T-cell (primary cell): ENCODE data around the gene SEMG2. TPM values are rescaled to one million over a fixed set of nuclear protein-coding genes. Genes with fewer than 3 reads are reported as not detected.

ENCODE experiments used
- ATAC-seq, 4 experiments: fragments of 200-7000 bp in 3 of 4; fragments of 150-1000 bp in 1 of 4; cut with Tn5 transposase; replicated peaks in 1 of 4; 1 replicate in 3 of 4; 2 replicates in 1 of 4; pipeline ENCODE4 v1.10.0; 2021; ENCODE audit warnings: moderate library complexity in 3 of 4, mild to moderate bottlenecking in 2 of 4, moderate number of reproducible peaks in 1 of 4
- CTCF ChIA-PET, 2 donors: fragments of 300-600 bp; sonication (Branson Sonifier 250); formaldehyde crosslinking; loops; one replicate each; lab custom pipeline; 2022; ENCODE audit warnings: antibody characterized with exemption in 2 of 2; lab: Charles Lee
- POLR2A ChIA-PET, 2 donors: fragments of 300-600 bp; sonication (Branson Sonifier 250); formaldehyde crosslinking; loops; one replicate each; lab custom pipeline; 2022; ENCODE audit warnings: antibody characterized with exemption in 2 of 2; lab: Charles Lee
- DNase-seq, 35 experiments: peaks; one replicate each; pipeline versions ENCODE4 v3.0.0 to v3.0.0-alpha.2; 2013 to 2023
- H3K27ac ChIP-seq: one replicate; pipeline ENCODE4 v1.5.1; 2013; ENCODE audit warnings: low read length
- H3K27me3 ChIP-seq, 2 experiments: replicated peaks in 1 of 2; 1 replicate in 1 of 2; 2 replicates in 1 of 2; pipeline versions ENCODE4 v1.6.1 to v1.7.0; 2013; ENCODE audit warnings: low read length in 1 of 2, mixed read lengths in 1 of 2; ENCODE audit not compliant: control insufficient read depth in 2 of 2, insufficient read depth in 2 of 2; ENCODE audit errors: extremely low read depth in 1 of 2
- H3K36me3 ChIP-seq, 2 donors: 1 replicate in 1 of 2; 2 replicates in 1 of 2; pipeline versions ENCODE4 v1.6.1 to v1.7.0; 2013; ENCODE audit warnings: low read length in 1 of 2; ENCODE audit not compliant: control insufficient read depth in 2 of 2, insufficient read depth in 1 of 2; ENCODE audit errors: extremely low read depth in 1 of 2
- H3K4me1 ChIP-seq, 2 experiments: 1 replicate in 1 of 2; 2 replicates in 1 of 2; pipeline versions ENCODE4 v1.6.1 to v1.7.0; 2013; ENCODE audit warnings: low read length in 2 of 2, mixed read lengths in 1 of 2; ENCODE audit not compliant: insufficient read depth in 2 of 2, control insufficient read depth in 1 of 2; ENCODE audit errors: extremely low read depth in 1 of 2
- H3K4me3 ChIP-seq, 2 donors: 1 replicate in 1 of 2; 2 replicates in 1 of 2; pipeline versions ENCODE4 v1.5.1 to v1.7.0; 2013; ENCODE audit warnings: mild to moderate bottlenecking in 2 of 2, low read length in 1 of 2, moderate library complexity in 1 of 2; ENCODE audit not compliant: control insufficient read depth in 1 of 2; ENCODE audit errors: extremely low read depth in 1 of 2
- H3K9me3 ChIP-seq: 2 replicates; pipeline ENCODE4 v1.7.0; 2013
- H3K27ac Mint-ChIP-seq, 2 donors: one replicate each; pipeline ENCODE4 v1.8.0; 2020 to 2021; ENCODE audit warnings: mild to moderate bottlenecking in 2 of 2, mixed read lengths in 2 of 2
- H3K27me3 Mint-ChIP-seq, 2 donors: one replicate each; pipeline ENCODE4 v1.8.0; 2021 to 2022; ENCODE audit warnings: mixed read lengths in 2 of 2
- H3K36me3 Mint-ChIP-seq: one replicate; pipeline ENCODE4 v1.8.0; 2021; ENCODE audit warnings: mixed read lengths
- H3K4me1 Mint-ChIP-seq, 3 donors: one replicate each; pipeline ENCODE4 v1.8.0; 2020 to 2022; ENCODE audit warnings: mixed read lengths in 3 of 3, mild to moderate bottlenecking in 1 of 3
- H3K4me3 Mint-ChIP-seq, 3 donors: one replicate each; pipeline ENCODE4 v1.8.0; 2020 to 2022; ENCODE audit warnings: mild to moderate bottlenecking in 3 of 3, mixed read lengths in 3 of 3, moderate library complexity in 3 of 3
- H3K9me3 Mint-ChIP-seq, 3 donors: one replicate each; pipeline ENCODE4 v1.8.0; 2020 to 2022; ENCODE audit warnings: mixed read lengths in 3 of 3
- WGBS: methylation state at CpG from one replicate; pipeline ENCODE4 v1.1.5; 2013; ENCODE audit warnings: missing lambda C conversion rate; ENCODE audit not compliant: insufficient coverage; 5-methylcytosine and 5-hydroxymethylcytosine counted together
- total RNA-seq, 35 experiments: library from RNA in 6 of 35; stranded (reverse) in 6 of 35; fragments of 120-200 nt in 1 of 35; gene quantifications; one replicate each; pipeline versions ENCODE4 v1.2.1 to v1.2.4 and lab custom pipeline; 2013 to 2026

SEMG2 gene
- total RNA-seq, 5 donors from 2014 or later (not counting 1 experiment from before 2014, with no cell fraction given): not detected

GRCh38 chr20:45206725-45207124 is 14.4 kb upstream of the SEMG2 start, which contains the start of gene SEMG1:
SEMG1 (plus strand) TSS chr20:45207033; CDS start chr20:45207054, 21 bp downstream.
- H3K9me3 Mint-ChIP-seq: peaks cover 5 to 9% (median 6%) of the 10 kb centered on the region in 3 donors
- H3K4me3 ChIP-seq: no peak within 1 kb of the TSS
- no peak for DNase-seq
- H3K27ac ChIP-seq: no peak within 1 kb of the TSS
- H3K4me1 ChIP-seq: no peaks in the 10 kb centered on the region
- no peaks in the 10 kb centered on the region for H3K9me3 ChIP-seq
- H3K27me3 Mint-ChIP-seq: peaks cover 43 to 47% of the 10 kb centered on the region in 2 donors
- no peaks in the 10 kb centered on the region for H3K36me3 ChIP-seq
- no peak for ATAC-seq
- no peak within 1 kb of the TSS for H3K27ac Mint-ChIP-seq
- no CpG with 5 or more reads among the region's 1 CpG for WGBS
- POLR2A ChIA-PET: no interaction called here
- no peaks in the 10 kb centered on the region for H3K36me3 Mint-ChIP-seq
- CTCF ChIA-PET: interaction anchor here in 1 of 2 donors (0.6 to 0.7 kb wide), 2 partner anchors 9 to 18 kb away, joined by 3 to 4 read pairs; no protein-coding TSS in a partner anchor
- H3K4me3 Mint-ChIP-seq: no peak within 1 kb of the TSS
- no peaks in the 10 kb centered on the region for H3K4me1 Mint-ChIP-seq
- H3K27me3 ChIP-seq: peaks cover 0 to 7% of the 10 kb centered on the region in 2 experiments

DNA sequence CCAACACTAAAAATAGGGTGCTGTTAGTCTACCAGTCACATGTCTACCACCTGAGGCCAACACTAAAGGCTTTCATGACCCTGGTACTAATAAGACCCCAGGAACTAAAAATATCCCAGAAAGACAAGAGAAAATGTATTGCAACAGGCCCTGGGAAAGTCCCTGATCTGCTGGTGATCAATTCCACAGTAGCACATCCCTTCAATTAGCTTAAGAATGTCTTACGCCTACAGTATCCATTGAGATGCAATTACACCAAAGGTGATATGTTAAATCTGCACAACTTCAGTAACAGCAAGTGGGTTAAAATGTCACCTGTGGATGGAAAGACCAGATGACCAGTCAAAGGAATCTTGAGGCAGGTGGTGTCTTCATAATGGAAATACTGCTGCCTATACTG is 11.2 kb upstream of the SEMG2 start:
- no peak for DNase-seq
- H3K27ac Mint-ChIP-seq: no peak overlapping the region
- no peaks in the 10 kb centered on the region for H3K36me3 Mint-ChIP-seq
- CTCF ChIA-PET: no interaction called here
- POLR2A ChIA-PET: no interaction called here
- H3K27me3 ChIP-seq: peaks cover 0 to 3% of the 10 kb centered on the region in 2 experiments
- no peaks in the 10 kb centered on the region for H3K36me3 ChIP-seq
- no peak overlapping the region for H3K27ac ChIP-seq
- H3K4me3 Mint-ChIP-seq: no peak overlapping the region
- no peaks in the 10 kb centered on the region for H3K4me1 Mint-ChIP-seq
- H3K9me3 ChIP-seq: no peaks in the 10 kb centered on the region
- no peaks in the 10 kb centered on the region for H3K4me1 ChIP-seq
- no peaks in the 10 kb centered on the region for H3K9me3 Mint-ChIP-seq
- H3K4me3 ChIP-seq: no peak overlapping the region
- no CpG with 5 or more reads among the region's 1 CpG for WGBS
- peaks cover 45 to 49% of the 10 kb centered on the region in 2 donors for H3K27me3 Mint-ChIP-seq
- ATAC-seq: no peak

DNA sequence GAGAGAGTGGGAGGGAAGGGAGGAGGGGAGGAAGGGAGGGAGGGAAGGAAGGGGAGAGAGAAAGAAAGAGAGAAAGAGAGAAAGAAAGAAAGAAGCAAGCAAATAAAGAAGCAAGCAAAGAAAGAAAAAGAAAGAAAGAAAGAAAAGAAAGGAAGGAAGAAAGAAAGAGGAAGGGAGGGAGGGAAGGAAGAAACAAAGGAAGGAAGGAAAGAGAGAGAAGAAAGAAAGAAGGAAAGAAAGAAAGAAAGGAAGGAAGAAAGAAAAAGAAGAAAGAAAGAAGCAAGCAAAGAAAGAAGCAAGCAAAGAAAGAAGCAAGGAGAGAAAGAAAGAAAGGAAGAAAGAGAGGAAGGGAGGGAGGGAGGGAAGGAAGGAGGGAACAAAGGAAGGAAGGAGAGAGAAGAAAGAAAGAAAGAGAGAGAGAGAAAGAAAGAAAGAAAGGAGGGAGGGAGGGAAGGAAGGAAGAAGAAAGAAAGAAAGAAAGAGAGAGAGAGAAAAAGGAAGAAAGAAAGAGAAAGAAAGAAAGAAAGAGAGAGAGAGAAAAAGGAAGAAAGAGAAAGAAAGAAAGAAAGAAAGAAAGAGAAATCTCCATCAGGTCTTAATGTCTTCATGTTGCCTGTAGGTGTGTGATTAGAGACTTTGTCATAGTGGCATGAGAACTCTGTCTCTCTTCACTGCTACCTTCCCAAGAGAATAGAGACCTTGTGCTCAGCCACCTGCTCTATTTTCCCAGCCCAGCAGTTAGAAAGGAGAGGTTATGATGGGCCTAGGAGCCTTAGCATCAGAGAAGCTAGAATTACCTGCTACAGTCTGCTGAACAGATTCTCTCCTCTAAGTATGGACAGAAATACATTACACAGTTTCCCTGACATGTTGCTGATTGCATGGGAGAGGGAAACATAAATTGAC is 9.4 kb upstream of the SEMG2 start:
- H3K4me1 Mint-ChIP-seq: no peaks in the 10 kb centered on the region
- no peaks in the 10 kb centered on the region for H3K4me1 ChIP-seq
- no peaks in the 10 kb centered on the region for H3K36me3 ChIP-seq
- H3K27ac ChIP-seq: no peak overlapping the region
- no peaks in the 10 kb centered on the region for H3K9me3 ChIP-seq
- no peaks in the 10 kb centered on the region for H3K36me3 Mint-ChIP-seq
- ChIA-PET CTCF (no interaction called here), POLR2A (no interaction called here)
- no peak overlapping the region for H3K4me3 ChIP-seq
- H3K4me3 Mint-ChIP-seq: no peak overlapping the region
- peaks cover 0 to 3% of the 10 kb centered on the region in 2 experiments for H3K27me3 ChIP-seq
- no peak overlapping the region for H3K27ac Mint-ChIP-seq
- ATAC-seq: no peak
- DNase-seq: no peak
- H3K9me3 Mint-ChIP-seq: no peaks in the 10 kb centered on the region
- H3K27me3 Mint-ChIP-seq: peaks cover 32 to 35% of the 10 kb centered on the region in 2 donors

GRCh38 chr20:45212836-45213235 is 8.3 kb upstream of the SEMG2 start:
- H3K27me3 ChIP-seq: peaks cover 0 to 3% of the 10 kb centered on the region in 2 experiments
- no peak overlapping the region for H3K4me3 ChIP-seq
- Mint-ChIP-seq H3K27me3 (peaks cover 28 to 31% of the 10 kb centered on the region in 2 donors), H3K9me3 (no peaks in the 10 kb centered on the region), H3K27ac (no peak overlapping the region), H3K36me3 (no peaks in the 10 kb centered on the region), H3K4me3 (no peak overlapping the region), H3K4me1 (no peaks in the 10 kb centered on the region)
- ATAC-seq: no peak
- DNase-seq: no peak
- H3K36me3 ChIP-seq: no peaks in the 10 kb centered on the region
- POLR2A ChIA-PET: no interaction called here
- H3K9me3 ChIP-seq: no peaks in the 10 kb centered on the region
- no CpG with 5 or more reads among the region's 3 CpGs for WGBS
- no peaks in the 10 kb centered on the region for H3K4me1 ChIP-seq
- CTCF ChIA-PET: no interaction called here
- H3K27ac ChIP-seq: no peak overlapping the region

- Histone ChIP-seq H3K27ac (no peak overlapping the region), H3K36me3 (no peaks in the 10 kb centered on the region), H3K4me1 (no peaks in the 10 kb centered on the region), H3K4me3 (no peak overlapping the region), H3K27me3 (peaks cover 2 to 5% of the 10 kb centered on the region in 2 experiments), H3K9me3 (no peaks in the 10 kb centered on the region)
- POLR2A ChIA-PET: no interaction called here
- Mint-ChIP-seq H3K4me3 (no peak overlapping the region), H3K4me1 (no peaks in the 10 kb centered on the region), H3K9me3 (no peaks in the 10 kb centered on the region), H3K36me3 (no peaks in the 10 kb centered on the region), H3K27ac (no peak overlapping the region), H3K27me3 (peaks cover 38 to 46% of the 10 kb centered on the region in 2 donors)
- 51% methylated on average over 3 of the region's 4 CpGs for WGBS
- ATAC-seq: no peak
- CTCF ChIA-PET: no interaction called here
- DNase-seq: no peak
Measured at GRCh38 chr20:45218124-45218523, 3.0 kb upstream of the SEMG2 start.

DNA sequence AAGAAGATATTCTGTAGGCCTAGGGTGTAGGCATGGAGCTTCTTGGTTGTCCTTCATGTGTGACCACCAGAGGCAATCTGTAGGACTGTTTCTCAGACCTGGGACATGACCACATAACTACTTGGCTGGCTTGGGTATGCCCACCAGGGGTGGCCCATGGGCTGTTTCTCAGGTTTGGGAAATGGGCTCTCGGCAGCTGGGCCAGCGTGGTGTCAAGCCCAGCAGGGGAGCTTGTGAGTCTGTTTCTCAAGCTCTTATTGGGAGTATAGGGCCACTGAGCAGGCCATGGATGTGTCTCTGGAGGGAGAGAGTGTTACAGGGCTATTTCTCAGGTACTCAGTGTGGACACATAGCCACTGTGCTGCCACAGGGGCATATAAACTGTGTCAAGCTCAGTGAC is 2.5 kb upstream of the SEMG2 start:
- POLR2A ChIA-PET: no interaction called here
- H3K27ac Mint-ChIP-seq: no peak overlapping the region
- peaks cover 39 to 46% of the 10 kb centered on the region in 2 donors for H3K27me3 Mint-ChIP-seq
- no peaks in the 10 kb centered on the region for H3K36me3 Mint-ChIP-seq
- Histone ChIP-seq H3K9me3 (no peaks in the 10 kb centered on the region), H3K4me3 (no peak overlapping the region), H3K27me3 (peaks cover 2 to 5% of the 10 kb centered on the region in 2 experiments), H3K36me3 (no peaks in the 10 kb centered on the region), H3K4me1 (no peaks in the 10 kb centered on the region), H3K27ac (no peak overlapping the region)
- no peaks in the 10 kb centered on the region for H3K9me3 Mint-ChIP-seq
- DNase-seq (no peak), ATAC-seq (no peak)
- H3K4me3 Mint-ChIP-seq: no peak overlapping the region
- CTCF ChIA-PET: no interaction called here
- no peaks in the 10 kb centered on the region for H3K4me1 Mint-ChIP-seq
- 95% methylated on average over 2 of the region's 2 CpGs for WGBS
